Measurements from ENCODE around the gene YIF1A. TPM values are rescaled to one million over a fixed set of nuclear protein-coding genes. Genes with fewer than 3 reads are reported as not detected.
A peak's percentile ranks its signal among the peaks of the same experiment; 100 is the strongest.
"Not testable (repeated sequence)": the region's sequence is repeated elsewhere in the genome, so short reads cannot be mapped to it uniquely, and the experiment has no call there.

The YIF1A gene
- total RNA-seq, 1 donor from 2014 or later, result 115 TPM

- peaks cover 13% of the 10 kb centered on the region for H3K4me1 Mint-ChIP-seq (ENCODE audit: low read depth, unreplicated experiment)
- H3K9me3 Mint-ChIP-seq (ENCODE audit: unreplicated experiment), result peaks cover 8% of the 10 kb centered on the region
- DNase-seq, result no peak
- peak overlapping the region; percentile 79 for H3K4me3 Mint-ChIP-seq (ENCODE audit: unreplicated experiment)
- peaks cover 8% of the 10 kb centered on the region for H3K36me3 Mint-ChIP-seq (ENCODE audit: unreplicated experiment)
- no peak for TF ChIP-seq CTCF (IDR thresholded peaks at IDR 0.05; ENCODE audit: partially characterized antibody, unreplicated experiment)
- peaks cover 14% of the 10 kb centered on the region for H3K27me3 Mint-ChIP-seq (ENCODE audit: unreplicated experiment)
- peak overlapping the region; percentile 66 for H3K27ac Mint-ChIP-seq (ENCODE audit: unreplicated experiment)
Measured at GRCh38 chr11:66259225-66259624, 29.7 kb downstream of the YIF1A start.

DNA sequence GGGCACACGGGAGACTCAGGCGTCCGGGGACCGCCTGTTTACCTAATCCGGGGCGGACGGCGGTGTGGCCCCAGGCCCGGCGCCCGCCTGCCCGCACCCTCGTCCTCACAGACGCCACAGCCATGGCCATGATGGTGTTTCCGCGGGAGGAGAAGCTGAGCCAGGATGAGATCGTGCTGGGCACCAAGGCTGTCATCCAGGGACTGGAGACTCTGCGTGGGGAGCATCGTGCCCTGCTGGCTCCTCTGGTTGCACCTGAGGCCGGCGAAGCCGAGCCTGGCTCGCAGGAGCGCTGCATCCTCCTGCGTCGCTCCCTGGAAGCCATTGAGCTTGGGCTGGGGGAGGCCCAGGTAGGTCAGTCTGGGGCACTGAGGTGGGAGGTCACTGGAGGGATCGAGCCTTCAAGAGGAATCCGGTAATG is 30.5 kb downstream of the YIF1A start:
- peaks cover 7% of the 10 kb centered on the region for H3K9me3 Mint-ChIP-seq (ENCODE audit: unreplicated experiment)

DNA sequence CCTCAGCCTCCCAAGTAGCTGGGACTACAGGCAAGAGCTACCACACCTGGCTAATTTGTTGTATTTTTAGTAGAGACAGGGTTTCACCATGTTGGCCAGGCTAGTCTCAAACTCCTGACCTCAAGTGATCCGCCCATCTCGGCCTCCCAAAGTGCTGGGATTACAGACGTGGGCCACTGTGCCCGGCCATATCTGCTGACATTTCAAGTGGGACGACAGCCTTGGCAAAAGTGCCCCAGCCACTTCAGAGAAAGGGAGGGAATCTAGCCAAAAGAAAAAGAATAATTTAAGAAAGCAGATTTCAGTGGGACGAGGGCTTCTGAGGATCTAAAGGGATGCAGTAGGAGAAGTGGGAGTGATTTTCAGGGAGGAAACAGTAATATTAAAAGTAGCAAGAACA is 35.9 kb downstream of the YIF1A start:
- H3K9me3 Mint-ChIP-seq (ENCODE audit: unreplicated experiment); DNase-seq: not testable (repeated sequence)
- H3K27me3 Mint-ChIP-seq (ENCODE audit: unreplicated experiment), result peaks cover 10% of the 10 kb centered on the region
- H3K4me3 Mint-ChIP-seq (ENCODE audit: unreplicated experiment), result peak overlapping the region; percentile 78
- peaks cover 10% of the 10 kb centered on the region for H3K36me3 Mint-ChIP-seq (ENCODE audit: unreplicated experiment)
- peak overlapping the region; percentile 93 for H3K27ac Mint-ChIP-seq (ENCODE audit: unreplicated experiment)
- peaks cover 16% of the 10 kb centered on the region for H3K4me1 Mint-ChIP-seq (ENCODE audit: low read depth, unreplicated experiment)

More for the DNA sequence above, 30.5 kb downstream of the YIF1A start:
- DNase-seq, result no peak
- Mint-ChIP-seq H3K36me3 (ENCODE audit: unreplicated experiment) (peaks cover 8% of the 10 kb centered on the region), H3K4me3 (ENCODE audit: unreplicated experiment) (peak overlapping the region; percentile 79), H3K27me3 (ENCODE audit: unreplicated experiment) (peaks cover 14% of the 10 kb centered on the region), H3K27ac (ENCODE audit: unreplicated experiment) (no peak overlapping the region), H3K4me1 (ENCODE audit: low read depth, unreplicated experiment) (peaks cover 15% of the 10 kb centered on the region)
- TF ChIP-seq CTCF (IDR thresholded peaks at IDR 0.05; ENCODE audit: partially characterized antibody, unreplicated experiment), result no peak

DNA sequence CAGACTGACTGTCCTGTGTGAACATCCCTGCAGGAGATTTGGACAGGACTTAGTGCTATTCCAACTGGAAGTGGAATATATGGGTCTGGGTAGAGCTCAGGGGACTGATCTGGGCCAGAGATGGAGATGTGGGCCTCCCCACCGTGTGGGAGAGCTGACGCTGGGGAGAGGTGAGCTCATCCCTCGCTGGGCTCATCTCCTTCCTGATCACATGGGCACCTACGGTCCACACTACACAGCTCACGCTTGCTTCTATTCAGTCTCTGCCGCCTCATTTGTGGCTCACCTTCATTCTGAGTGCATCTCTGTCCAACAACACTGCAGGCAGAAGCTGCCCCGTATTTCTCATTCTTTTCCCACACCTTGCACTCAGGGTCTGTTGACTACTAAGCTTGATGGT is 37.1 kb downstream of the YIF1A start:
- Mint-ChIP-seq H3K4me3 (ENCODE audit: unreplicated experiment) (no peak overlapping the region), H3K9me3 (ENCODE audit: unreplicated experiment) (peaks cover 4% of the 10 kb centered on the region), H3K27me3 (ENCODE audit: unreplicated experiment) (peaks cover 9% of the 10 kb centered on the region), H3K36me3 (ENCODE audit: unreplicated experiment) (peaks cover 10% of the 10 kb centered on the region), H3K27ac (ENCODE audit: unreplicated experiment) (no peak overlapping the region), H3K4me1 (ENCODE audit: low read depth, unreplicated experiment) (peaks cover 16% of the 10 kb centered on the region)
- no peak for DNase-seq
- no peak for TF ChIP-seq CTCF (IDR thresholded peaks at IDR 0.05; ENCODE audit: partially characterized antibody, unreplicated experiment)

DNA sequence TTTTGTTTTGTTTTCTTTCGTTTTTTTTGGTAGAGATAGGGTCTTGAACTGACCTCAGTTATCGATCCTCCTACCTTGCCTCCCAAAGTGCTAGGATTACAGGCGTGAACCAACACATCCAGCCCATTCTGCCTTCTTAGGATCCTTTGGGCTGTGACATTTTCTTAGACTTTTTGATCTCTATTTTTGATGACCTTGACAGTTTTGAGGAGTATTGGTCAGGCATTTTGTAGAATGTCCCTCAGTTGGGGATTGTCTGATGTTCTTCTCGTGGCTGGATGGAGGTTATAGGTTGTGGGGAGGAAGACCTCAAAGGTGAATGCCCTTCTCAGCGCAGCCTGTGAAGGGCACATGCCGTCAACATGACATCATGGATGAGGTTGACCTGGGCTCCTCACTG is 40.0 kb downstream of the YIF1A start:
- Mint-ChIP-seq H3K27ac (ENCODE audit: unreplicated experiment) (no peak overlapping the region), H3K9me3 (ENCODE audit: unreplicated experiment) (peaks cover 4% of the 10 kb centered on the region), H3K27me3 (ENCODE audit: unreplicated experiment) (peaks cover 12% of the 10 kb centered on the region), H3K36me3 (ENCODE audit: unreplicated experiment) (peaks cover 10% of the 10 kb centered on the region), H3K4me1 (ENCODE audit: low read depth, unreplicated experiment) (peaks cover 16% of the 10 kb centered on the region), H3K4me3 (ENCODE audit: unreplicated experiment) (no peak overlapping the region)
- no peak for DNase-seq
- no peak for TF ChIP-seq CTCF (IDR thresholded peaks at IDR 0.05; ENCODE audit: partially characterized antibody, unreplicated experiment)

Data from glutamatergic neuron (in vitro differentiated cells).